DOHH2 (cell line): ENCODE data around the gene IMMT.
"Not testable (repeated sequence)": the region's sequence is repeated elsewhere in the genome, so short reads cannot be mapped to it uniquely, and the experiment has no call there.

ENCODE experiments used
- H3F3A ChIP-seq: fragments of 200-600 bp; sonication (generic), shearing (Covaris generic); 2 replicates; pipeline ENCODE4 v1.6.0; 2016; ENCODE audit warnings: antibody characterized with exemption, mild to moderate bottlenecking; ENCODE audit not compliant: control insufficient read depth, insufficient read depth
- H3K27ac ChIP-seq: fragments of 200-600 bp; sonication (generic); 2 replicates; pipeline ENCODE4 v1.5.1; 2014; ENCODE audit warnings: low read depth, mild to moderate bottlenecking, low read length, moderate library complexity
- H3K27me3 ChIP-seq: fragments of 200-600 bp; sonication (generic); 2 replicates; pipeline ENCODE4 v1.6.1; 2014; ENCODE audit warnings: mild to moderate bottlenecking, low read length, mixed read lengths; ENCODE audit not compliant: control insufficient read depth
- H3K36me3 ChIP-seq: fragments of 200-600 bp; sonication (generic); 2 replicates; pipeline ENCODE4 v1.6.1; 2014; ENCODE audit warnings: mild to moderate bottlenecking, low read length, moderate library complexity, mixed read lengths; ENCODE audit not compliant: control insufficient read depth
- H3K4me1 ChIP-seq: fragments of 200-600 bp; sonication (generic); 2 replicates; pipeline ENCODE4 v1.6.1; 2014; ENCODE audit warnings: mild to moderate bottlenecking, low read length, mixed read lengths; ENCODE audit not compliant: control insufficient read depth
- H3K4me2 ChIP-seq: fragments of 200-600 bp; sonication (generic); 2 replicates; pipeline ENCODE4 v1.6.0; 2014; ENCODE audit warnings: mild to moderate bottlenecking, low read length, moderate library complexity
- H3K4me3 ChIP-seq: fragments of 200-600 bp; sonication (generic); 2 replicates; pipeline ENCODE4 v1.5.1; 2014; ENCODE audit warnings: mild to moderate bottlenecking, low read length, mixed read lengths
- H3K79me2 ChIP-seq: fragments of 200-600 bp; sonication (generic); 2 replicates; pipeline ENCODE4 v1.6.1; 2014; ENCODE audit warnings: mild to moderate bottlenecking, low read length, mixed read lengths; ENCODE audit not compliant: control insufficient read depth
- H3K9me2 ChIP-seq: fragments of 200-600 bp; sonication (generic); replicated peaks from 2 replicates; pipeline ENCODE4 v1.6.1; 2014; ENCODE audit warnings: mild to moderate bottlenecking, low read length, mixed read lengths; ENCODE audit not compliant: control insufficient read depth
- H3K9me3 ChIP-seq: fragments of 200-600 bp; sonication (generic); 2 replicates; pipeline ENCODE4 v1.6.1; 2014; ENCODE audit warnings: antibody characterized with exemption, low read length, mixed read lengths; ENCODE audit not compliant: control insufficient read depth, insufficient read depth
- H4K20me1 ChIP-seq: fragments of 200-600 bp; sonication (generic); 2 replicates; pipeline ENCODE4 v1.6.0; 2014; ENCODE audit warnings: low read depth, mild to moderate bottlenecking, antibody characterized with exemption, low read length, moderate library complexity; ENCODE audit not compliant: control insufficient read depth, insufficient read depth
- EZH2phosphoT487 ChIP-seq: fragments of 200-600 bp; sonication (generic); IDR thresholded peaks from 2 replicates; pipeline ENCODE4 v1.6.1; 2017; ENCODE audit warnings: borderline replicate concordance, mild to moderate bottlenecking, antibody characterized with exemption, low read length, moderate library complexity, mixed read lengths
- TF ChIP-seq, protein P1 (sequence below): fragments of 200-600 bp; sonication (generic); IDR thresholded peaks from one replicate; pipeline ENCODE4 v1.5.1; 2014; ENCODE audit warnings: antibody characterized with exemption, mild to moderate bottlenecking, low read depth, low read length; ENCODE audit not compliant: poor library complexity, severe bottlenecking

IMMT gene

DNA sequence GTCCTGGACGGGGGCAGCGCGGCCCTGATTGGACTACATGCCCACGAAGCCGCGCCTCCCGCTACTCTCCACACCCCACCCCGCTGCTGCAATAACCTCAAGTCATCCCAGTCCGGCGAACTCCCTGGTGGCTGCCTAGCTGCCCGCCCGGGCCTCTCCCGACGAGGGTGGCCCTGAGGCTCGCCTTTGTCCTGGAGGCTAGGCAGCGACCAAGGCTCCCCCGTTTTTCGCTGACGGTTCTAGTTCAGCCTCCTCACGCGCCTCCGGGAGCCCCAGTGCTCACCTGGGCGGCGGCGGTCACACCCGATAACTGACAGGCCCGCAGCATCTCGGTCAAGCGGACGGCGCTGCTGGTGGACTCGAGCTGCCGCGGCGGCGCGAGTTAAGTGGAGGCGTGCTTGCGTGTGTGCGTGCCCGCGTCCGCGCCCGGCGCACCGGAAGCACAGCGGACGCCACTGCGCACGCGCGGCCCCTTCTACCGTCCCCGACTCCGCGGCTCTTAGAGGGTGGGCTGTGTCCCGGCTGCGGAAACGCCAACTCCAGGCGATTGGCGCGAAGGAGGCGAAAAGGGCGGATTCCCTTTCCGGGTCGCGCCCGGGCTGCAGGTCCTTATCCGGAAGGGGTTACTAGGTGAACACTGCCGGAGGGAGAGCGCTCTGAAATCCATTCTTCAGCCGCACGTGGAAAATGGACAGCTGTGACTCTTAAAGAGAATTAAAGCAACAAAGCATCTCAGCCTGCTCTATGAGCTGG, at the start of gene IMMT:
Gene IMMT (minus strand): TSS at position 408 of the 753 bp plus-strand sequence. CDS start 80 bp downstream, at position 328.
- no peaks in the 10 kb centered on the region for H3K27me3 ChIP-seq
- peak within 1 kb of the TSS; percentile 77 for H3K4me2 ChIP-seq
- peaks cover 7% of the 10 kb centered on the region for H3F3A ChIP-seq
- H3K9me2 ChIP-seq = no peaks in the 10 kb centered on the region
- H3K9me3 ChIP-seq = no peaks in the 10 kb centered on the region
- H3K79me2 ChIP-seq = peaks cover 84% of the 10 kb centered on the region
- H3K4me3 ChIP-seq = peak within 1 kb of the TSS; percentile 77
- TF ChIP-seq, protein P1, sequence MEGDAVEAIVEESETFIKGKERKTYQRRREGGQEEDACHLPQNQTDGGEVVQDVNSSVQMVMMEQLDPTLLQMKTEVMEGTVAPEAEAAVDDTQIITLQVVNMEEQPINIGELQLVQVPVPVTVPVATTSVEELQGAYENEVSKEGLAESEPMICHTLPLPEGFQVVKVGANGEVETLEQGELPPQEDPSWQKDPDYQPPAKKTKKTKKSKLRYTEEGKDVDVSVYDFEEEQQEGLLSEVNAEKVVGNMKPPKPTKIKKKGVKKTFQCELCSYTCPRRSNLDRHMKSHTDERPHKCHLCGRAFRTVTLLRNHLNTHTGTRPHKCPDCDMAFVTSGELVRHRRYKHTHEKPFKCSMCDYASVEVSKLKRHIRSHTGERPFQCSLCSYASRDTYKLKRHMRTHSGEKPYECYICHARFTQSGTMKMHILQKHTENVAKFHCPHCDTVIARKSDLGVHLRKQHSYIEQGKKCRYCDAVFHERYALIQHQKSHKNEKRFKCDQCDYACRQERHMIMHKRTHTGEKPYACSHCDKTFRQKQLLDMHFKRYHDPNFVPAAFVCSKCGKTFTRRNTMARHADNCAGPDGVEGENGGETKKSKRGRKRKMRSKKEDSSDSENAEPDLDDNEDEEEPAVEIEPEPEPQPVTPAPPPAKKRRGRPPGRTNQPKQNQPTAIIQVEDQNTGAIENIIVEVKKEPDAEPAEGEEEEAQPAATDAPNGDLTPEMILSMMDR = no peak
- TF ChIP-seq EZH2phosphoT487 = no peak
- H3K4me1 ChIP-seq = peaks cover 44% of the 10 kb centered on the region
- H3K36me3 ChIP-seq = peaks cover 45% of the 10 kb centered on the region
- peak within 1 kb of the TSS; percentile 90 for H3K27ac ChIP-seq
- peaks cover 26% of the 10 kb centered on the region for H4K20me1 ChIP-seq

DNA sequence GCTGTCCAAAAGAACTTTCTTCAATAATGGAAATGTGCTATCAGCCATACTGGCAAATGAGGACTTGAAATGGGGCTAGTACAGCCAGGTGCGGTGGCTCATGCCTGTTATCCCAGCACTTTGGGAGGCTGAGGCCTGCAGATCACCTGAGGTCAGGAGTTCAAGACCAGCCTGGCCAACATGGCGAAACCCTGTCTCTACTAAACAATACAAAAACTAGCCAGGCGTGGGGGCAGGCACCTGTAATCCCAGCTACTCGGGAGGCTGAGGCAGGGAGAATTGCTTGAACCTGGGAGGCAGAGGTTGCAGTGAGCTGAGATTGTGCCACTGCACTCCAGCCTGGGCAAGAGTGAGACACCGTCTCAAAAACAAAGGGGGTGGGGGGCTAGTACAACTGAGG, 49.5 kb upstream of the IMMT start:
- not testable (repeated sequence) for H3K27ac ChIP-seq, H3K9me3 ChIP-seq, H3K79me2 ChIP-seq, H3K27me3 ChIP-seq, H4K20me1 ChIP-seq, H3K4me2 ChIP-seq, H3F3A ChIP-seq, H3K4me3 ChIP-seq, H3K9me2 ChIP-seq, H3K36me3 ChIP-seq
- H3K4me1 ChIP-seq = peaks cover 45% of the 10 kb centered on the region

DNA sequence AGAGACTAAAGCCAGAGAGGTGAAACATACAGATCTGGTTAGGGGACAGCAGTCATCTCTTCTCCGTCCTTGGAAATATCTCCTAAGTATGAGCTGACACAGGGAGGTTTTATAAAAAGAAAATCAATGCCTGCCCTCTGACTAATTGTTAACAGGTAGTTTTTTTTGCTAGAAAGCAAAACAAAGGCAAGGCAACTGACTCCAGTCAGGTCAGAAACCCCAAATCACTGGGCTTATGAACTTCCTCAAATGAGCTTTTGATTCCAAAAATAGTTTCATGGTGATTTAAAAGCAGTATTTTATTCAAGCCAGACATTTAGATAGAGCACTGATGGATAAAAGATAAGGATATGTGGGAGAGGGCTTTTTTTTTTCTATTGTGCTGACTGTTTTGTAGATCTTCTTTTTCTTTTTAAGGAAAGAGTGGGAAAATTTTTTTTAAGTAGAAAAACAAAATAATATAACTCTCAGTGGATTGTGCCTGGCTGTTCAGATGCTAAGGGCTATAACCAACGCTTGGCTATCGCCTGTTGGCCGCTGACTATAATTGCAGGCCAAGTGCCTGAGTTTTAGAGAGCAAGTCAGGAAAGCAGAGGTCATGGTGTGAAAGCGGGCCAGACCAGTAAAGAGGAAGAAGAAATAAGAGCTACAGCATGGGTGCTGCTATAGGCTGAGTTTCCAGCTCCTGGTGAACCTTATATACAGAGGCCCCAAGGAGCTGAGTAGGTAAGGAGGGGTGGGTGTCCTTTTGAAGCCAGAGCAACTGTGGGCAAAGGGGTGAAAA, 48.9 kb upstream of the IMMT start:
- Histone ChIP-seq H3K27ac (no peak overlapping the region), H3K36me3 (no peaks in the 10 kb centered on the region), H3K27me3 (no peaks in the 10 kb centered on the region), H3K4me3 (no peak overlapping the region), H4K20me1 (no peaks in the 10 kb centered on the region), H3K4me1 (peaks cover 42% of the 10 kb centered on the region), H3F3A (no peaks in the 10 kb centered on the region), H3K79me2 (no peaks in the 10 kb centered on the region), H3K4me2 (peak overlapping the region; percentile 14), H3K9me2 (no peaks in the 10 kb centered on the region), H3K9me3 (no peaks in the 10 kb centered on the region)
- TF ChIP-seq, protein P1 = no peak
- no peak for TF ChIP-seq EZH2phosphoT487

DNA sequence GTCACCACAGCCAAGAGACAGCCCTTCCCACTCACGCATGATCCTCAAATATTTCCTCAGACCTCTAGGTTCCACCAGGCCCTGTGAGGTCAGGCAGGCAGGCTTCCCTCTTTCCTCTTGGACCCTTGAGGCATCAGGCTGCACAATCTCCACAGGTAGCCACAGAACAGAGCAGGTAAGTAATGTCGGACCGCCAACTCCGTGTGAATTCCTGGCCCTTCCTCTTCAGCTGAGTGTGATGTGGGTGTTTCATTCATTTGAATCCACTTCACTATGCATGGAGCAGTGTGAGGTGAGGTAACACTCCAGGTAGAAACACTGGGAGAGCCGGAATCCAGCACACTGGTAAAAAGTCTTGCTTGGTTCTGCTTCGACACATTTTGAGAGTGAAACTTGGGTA, 48.0 kb upstream of the IMMT start:
- Histone ChIP-seq H3K79me2 (no peaks in the 10 kb centered on the region), H3K4me2 (no peak overlapping the region), H3K9me3 (no peaks in the 10 kb centered on the region), H3K36me3 (no peaks in the 10 kb centered on the region), H3K4me3 (no peak overlapping the region), H3K27ac (no peak overlapping the region), H3K9me2 (no peaks in the 10 kb centered on the region), H4K20me1 (no peaks in the 10 kb centered on the region), H3F3A (no peaks in the 10 kb centered on the region), H3K27me3 (no peaks in the 10 kb centered on the region), H3K4me1 (peaks cover 50% of the 10 kb centered on the region)
- TF ChIP-seq, protein P1 = no peak
- no peak for TF ChIP-seq EZH2phosphoT487
